GM18511 (cell line): ENCODE results near the gene CSTPP1.

Experiments used
- ATAC-seq: cut with Tn5 transposase; IDR thresholded peaks from one replicate; pipeline ENCODE4 v1.9.1; 2021; ENCODE audit warnings: mild to moderate bottlenecking, moderate library complexity; ENCODE audit not compliant: unreplicated experiment

Gene CSTPP1

DNA sequence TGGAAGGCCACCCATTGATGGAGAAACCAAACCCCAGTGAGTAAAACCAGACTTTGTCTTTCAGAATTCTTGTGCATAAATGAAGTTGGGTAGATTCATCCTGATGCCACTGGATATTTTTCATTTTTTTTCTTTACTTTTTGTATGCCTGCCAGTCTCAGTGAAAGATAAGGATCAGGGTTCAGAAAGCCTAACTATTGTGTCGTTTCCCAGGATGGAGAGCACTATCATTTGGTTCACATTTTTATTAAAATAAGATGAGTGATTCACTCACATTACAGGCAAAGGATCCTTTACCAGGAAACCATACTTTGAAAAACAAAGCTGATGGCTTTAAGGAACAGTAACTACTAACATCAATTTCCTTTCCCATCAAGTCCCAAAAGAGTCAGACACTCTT, 188.1 kb downstream of the CSTPP1 start:
- ATAC-seq: no peak

GRCh38 chr11:47125083-47125482, 188.5 kb downstream of the CSTPP1 start:
- no peak for ATAC-seq

DNA sequence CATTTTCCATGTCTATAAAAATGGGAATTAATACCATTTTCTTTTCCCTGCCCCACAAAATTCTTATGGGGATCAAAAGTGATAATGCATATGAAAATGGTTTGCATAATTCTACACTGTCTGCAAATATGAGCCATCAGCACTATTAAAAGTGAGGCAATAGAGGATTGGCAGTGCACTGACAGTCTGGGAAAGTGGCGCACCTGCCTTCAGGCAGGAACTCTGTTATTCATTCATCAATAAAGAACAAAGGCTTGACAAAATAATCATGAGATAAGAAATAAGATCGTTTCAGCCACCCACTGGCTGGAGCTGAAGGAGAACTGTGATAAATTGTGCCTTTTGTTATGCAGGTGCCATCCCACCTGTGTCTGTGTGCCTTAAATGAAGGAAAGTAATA, 190.7 kb downstream of the CSTPP1 start:
- no peak for ATAC-seq

GRCh38 chr11:47130543-47130942, 194.0 kb downstream of the CSTPP1 start:
- no peak for ATAC-seq

DNA sequence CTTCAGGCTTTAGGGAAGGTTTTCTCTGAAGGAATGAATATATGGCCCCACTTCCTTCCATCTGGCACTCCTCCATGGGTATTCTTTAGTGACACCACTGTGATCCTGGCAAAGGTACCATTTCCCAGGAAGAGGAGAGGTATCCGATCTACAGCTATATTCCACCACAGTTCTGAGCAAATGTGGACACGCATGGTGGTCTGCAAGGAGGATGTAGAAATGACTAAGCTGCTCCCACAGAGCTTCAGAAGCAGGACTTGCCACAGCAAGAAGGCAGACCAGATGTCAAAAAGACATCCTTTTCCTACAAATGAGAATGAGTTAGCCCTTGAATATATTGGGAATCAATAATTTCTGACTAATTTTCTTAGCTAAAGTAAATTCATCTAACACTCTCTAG, 194.6 kb downstream of the CSTPP1 start:
- ATAC-seq: no peak

GRCh38 chr11:47132490-47132889, 195.9 kb downstream of the CSTPP1 start:
- ATAC-seq: no peak

GRCh38 chr11:47132981-47133380, 196.4 kb downstream of the CSTPP1 start:
- no peak for ATAC-seq

- no peak for ATAC-seq
Observed at GRCh38 chr11:47136327-47136726, 199.8 kb downstream of the CSTPP1 start.

- no peak for ATAC-seq
Observed at GRCh38 chr11:47136921-47137320, 200.4 kb downstream of the CSTPP1 start.

- no peak for ATAC-seq
Observed at GRCh38 chr11:47137476-47137875, 200.9 kb downstream of the CSTPP1 start.

DNA sequence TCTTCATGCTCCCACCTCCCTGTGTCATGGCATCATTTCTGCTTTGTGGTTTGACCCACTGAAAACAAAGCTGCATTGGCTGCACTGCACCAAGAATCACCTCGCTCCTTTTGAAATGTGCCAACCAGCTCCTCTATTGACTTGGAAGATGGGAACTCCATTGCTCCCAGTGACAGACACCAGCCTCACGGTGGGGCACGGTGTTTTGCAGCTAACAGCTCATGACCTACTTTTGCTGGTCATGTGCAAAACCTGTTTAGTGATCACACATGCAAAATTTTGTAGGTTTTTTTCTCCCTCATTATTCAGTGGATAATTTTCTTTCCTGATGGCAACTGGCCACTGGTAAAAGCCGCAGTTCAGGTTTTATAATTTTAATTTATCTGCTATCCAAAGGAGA, 203.3 kb downstream of the CSTPP1 start:
- ATAC-seq: no peak

DNA sequence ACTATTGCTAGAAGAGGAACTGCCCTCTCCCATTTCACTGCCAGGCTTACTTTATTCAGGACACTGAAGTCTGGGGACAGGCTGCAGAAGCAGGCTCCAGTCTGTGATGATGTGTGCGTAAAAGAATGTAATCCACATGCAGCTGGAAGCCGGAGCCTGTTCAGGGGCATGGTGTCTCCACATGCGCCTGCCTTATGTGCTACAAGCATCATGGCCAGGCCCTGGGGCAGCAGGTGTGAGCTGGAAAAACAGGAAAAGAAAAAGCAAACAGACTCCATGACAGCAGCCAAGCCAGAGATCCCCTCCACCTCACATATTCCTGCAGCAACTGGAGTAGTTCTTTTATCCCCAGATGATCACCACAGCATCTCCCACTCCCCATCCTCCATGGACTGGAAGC, 206.8 kb downstream of the CSTPP1 start:
- ATAC-seq: no peak

DNA sequence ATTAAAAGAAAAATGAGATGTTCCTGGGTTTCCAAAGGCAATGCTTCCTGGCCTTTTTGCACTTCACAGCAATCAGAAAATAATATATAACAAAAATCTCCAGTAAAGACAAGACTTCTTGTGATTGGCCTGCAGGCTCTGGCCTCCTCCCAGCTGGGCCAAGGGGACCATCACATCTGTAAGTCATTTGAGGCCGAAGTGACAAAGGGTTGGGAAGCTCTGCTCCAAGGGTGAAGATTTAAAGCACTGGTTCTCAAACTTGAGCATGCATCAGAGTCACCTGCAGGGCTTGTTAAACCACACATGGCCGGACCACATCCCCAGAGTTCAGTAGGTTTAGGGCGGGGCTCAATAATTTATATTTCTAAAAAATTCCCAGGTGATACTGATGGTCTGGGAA, 208.0 kb downstream of the CSTPP1 start:
- no peak for ATAC-seq

GRCh38 chr11:47147250-47147649, 210.7 kb downstream of the CSTPP1 start:
- no peak for ATAC-seq

DNA sequence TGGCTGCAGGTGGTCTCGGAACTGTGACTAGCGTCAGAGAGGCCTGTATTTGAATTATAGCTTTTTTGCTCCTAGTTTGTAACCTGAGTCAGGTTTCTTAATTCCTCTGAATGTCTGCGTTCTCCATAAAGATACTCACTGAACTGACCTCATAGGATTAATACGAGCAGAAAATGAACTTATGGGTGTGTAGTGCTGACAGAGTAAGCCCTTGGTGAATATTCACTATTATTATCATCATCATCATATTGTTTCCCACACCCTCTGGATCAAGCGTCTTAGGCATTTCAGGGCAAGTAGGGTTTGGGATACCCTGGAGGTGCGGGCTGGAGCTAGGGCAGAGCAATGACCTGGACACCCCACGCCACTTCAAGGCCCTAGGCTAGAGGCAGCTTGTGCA, 211.1 kb downstream of the CSTPP1 start:
- no peak for ATAC-seq

GRCh38 chr11:47148270-47148669, 211.7 kb downstream of the CSTPP1 start:
- no peak for ATAC-seq

DNA sequence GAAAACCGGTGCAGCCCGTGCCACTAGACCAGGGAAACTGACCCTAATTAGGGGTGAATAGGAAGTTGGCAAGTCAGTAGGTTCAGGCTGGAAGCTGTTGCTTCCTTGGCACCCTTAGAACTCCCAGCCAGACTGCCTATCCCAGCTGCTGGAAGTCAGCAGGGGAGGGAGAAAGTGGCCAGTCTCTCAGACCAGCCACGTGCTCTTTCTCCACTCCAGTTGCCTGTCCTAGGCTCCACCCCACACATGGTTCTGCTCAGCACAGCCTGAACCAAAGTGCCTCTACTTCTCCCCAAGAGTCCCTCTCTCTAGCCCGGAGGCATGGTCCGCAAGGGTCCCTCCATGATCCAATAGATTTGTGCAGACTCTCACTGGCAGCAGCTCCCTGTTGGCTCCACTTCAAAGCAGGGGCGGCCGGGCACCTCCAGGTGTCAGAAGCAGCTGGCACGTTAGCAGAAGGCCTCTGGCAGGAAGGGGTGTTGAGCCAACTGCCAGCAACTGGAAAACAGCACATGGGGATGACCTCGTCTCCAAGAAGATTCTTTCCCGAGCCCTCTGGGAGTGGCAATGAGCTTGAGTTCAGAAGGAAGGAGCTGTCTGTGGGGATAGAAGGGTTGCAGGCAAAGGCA, 212.5 kb downstream of the CSTPP1 start:
- ATAC-seq: no peak

DNA sequence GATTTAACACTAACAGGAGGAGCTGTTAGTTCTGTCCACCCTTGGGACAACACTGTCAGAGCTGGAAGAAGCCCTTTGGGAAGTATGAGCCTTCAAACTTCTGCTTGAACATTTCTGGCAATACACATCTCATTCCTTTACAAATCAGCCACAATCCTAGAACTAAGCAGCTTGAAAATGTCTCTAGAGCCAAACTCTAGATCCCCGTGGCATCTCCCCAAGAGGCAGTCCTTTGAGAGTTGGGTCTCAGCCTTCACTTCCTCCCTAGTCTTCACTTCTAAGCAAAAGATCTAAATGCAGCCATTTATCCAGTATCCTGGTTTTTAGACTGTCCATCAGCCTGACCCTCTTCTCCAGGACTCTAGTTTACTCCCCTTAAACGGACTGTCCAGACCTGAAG, 213.2 kb downstream of the CSTPP1 start:
- ATAC-seq: no peak

DNA sequence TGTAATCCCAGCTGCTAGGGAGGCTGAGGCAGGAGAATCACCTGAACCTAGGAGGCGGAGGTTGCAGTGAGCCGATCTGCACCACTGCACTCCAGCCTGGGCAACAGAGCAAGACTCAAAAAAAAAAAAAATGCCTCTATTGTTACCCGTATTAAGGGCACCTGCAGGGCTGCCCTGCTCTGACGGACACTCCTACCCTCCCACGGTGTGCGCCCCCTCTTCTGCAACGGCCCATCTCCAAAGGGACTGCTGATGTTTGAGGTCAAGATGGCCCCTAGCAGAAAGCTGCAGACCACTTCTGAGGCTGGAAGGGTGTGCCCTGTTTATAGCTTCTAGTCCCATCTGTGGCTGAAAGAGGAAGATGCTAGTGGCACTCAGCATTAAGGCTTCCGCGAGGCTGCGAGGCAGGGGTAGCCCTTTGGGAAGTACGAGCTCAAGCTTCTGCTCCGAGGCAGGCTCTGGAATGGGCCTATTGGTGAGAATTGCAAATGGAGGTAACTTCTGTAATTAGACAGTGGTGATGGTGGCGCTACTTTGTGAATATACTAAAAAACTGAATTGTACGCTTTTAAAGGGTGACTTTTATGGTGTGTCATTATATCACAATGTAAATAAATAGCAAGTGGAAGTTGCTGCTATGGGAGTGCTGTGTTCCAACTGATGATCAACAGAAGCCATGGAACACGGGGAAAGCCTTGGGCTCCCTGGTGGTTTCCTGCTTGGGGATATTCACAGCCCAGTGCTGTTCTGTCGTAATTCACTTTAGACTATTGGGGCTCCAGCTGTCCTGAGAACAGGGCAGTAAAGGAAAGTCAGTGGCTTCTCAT, 215.8 kb downstream of the CSTPP1 start:
- no peak for ATAC-seq

GRCh38 chr11:47152953-47153950, 216.7 kb downstream of the CSTPP1 start:
- ATAC-seq: peak; percentile 50
